Measurements from ENCODE around the gene IFI6.

GRCh38 chr1:27660300-27660835, 11.6 kb downstream of the IFI6 start:
- no peak for TF ChIP-seq CTCF (optimal IDR thresholded peaks at IDR 0.05 in 1 of 3, IDR thresholded peaks at IDR 0.05 in 1 of 3, conservative IDR thresholded peaks at IDR 0.05 in 1 of 3; ENCODE audit: extremely low read depth in 1 of 3, insufficient read depth in 2 of 3, low read length in 3 of 3)
- no peak for TF ChIP-seq EZH2 (IDR thresholded peaks at IDR 0.05; ENCODE audit: low read length)
